Esophagus muscularis mucosa (tissue), 3 donors: Measurements from ENCODE around the gene ITPRID1.

Experiments
- CTCF ChIP-seq, 3 experiments: fragments of 200-600 bp in 2 of 3; fragments of 450-650 bp in 1 of 3; sonication (generic) in 2 of 3; IDR thresholded peaks; one replicate each; pipeline ENCODE4 v1.5.1; 2017 to 2019; ENCODE audit warnings: antibody characterized with exemption in 3 of 3, mild to moderate bottlenecking in 2 of 3, moderate library complexity in 1 of 3
- POLR2A ChIP-seq: fragments of 450-650 bp; IDR thresholded peaks from one replicate; pipeline ENCODE4 v1.6.1; 2017; ENCODE audit warnings: antibody characterized with exemption, moderate library complexity, mild to moderate bottlenecking, low read depth

GRCh38 chr7:31692451-31692850 lies 178.6 kb downstream of the ITPRID1 start:
- TF ChIP-seq CTCF (IDR thresholded peaks at IDR 0.05) (no peak), POLR2A (no peak)
